Endothelial cell of hepatic sinusoid (primary cell): Measurements from ENCODE around the gene KSR1.
"Not testable (repeated sequence)": the region's sequence is repeated elsewhere in the genome, so short reads cannot be mapped to it uniquely, and the experiment has no call there.

ENCODE experiments used
- in situ Hi-C: cut with HindIII; loops from 2 replicates; pipeline ENCODE4 v1.10.0; 2017; ENCODE audit warnings: low sequenced_read_pairs

The KSR1 gene

DNA sequence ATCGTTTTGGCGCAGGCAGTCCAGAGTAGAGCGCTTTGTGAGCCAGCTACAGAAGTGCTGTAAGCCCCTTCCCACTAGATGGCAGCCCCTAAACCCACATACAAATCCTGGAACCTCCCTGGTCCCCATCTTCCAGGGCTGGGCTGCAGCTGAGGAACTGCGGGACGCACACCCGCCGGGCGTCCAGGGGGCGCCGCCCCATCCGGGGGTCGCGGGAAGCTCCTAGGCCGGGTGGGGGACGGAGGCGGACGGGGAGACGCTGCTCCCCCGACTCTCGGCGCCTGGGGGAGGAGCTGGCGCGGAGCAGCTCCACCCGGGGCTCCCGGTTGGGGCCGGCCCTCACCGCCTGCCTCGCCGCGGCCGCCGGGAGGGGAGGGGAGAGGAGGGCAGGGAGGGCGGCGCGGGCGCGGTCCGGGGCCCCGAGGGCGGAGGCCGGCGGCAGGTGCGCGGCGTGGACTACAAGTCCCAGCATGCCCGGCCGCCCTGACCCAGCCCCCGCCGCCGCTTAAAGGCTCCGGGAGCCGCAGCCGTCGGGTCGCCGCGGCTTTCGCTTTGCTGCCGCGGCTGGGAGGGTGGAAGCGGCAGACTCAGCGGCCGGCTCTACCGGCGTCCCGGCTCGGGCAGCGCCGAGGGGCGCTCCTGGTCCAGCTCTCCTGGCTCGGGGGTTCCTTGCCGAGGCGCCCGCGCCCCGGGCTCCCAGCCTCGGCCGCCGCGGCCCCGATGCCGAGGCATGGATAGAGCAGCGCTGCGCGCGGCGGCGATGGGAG, at the start of gene KSR1:
Gene KSR1, plus strand, starts transcription at position 535 of the 767 bp plus-strand sequence. Its CDS starts 196 bp downstream, at position 731.
- in situ Hi-C loops: no loop called here

- in situ Hi-C loops: no loop called here
Measured at GRCh38 chr17:27407916-27408864, 48.1 kb upstream of the KSR1 start.

DNA sequence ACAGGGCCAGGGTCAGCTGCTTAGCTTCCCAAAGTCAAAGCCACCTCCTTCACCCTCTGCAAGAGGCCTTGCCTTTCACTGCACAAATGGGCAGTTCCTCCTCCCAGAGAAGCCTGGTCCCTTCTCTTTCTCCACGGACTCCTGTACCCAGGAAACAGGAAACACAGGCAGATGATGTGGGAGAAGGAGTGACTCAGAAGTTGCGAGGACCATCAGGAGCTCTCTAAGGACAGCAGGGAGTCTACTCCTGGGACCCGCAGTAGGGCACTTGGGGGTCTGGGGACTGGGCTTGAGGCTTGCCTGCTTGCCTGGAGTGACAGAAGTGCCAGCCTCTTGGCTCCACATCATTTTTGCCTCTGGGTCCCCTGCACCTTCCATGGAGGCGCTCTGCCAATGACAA, 47.4 kb upstream of the KSR1 start:
- in situ Hi-C loops: no loop called here

- in situ Hi-C loops: not testable (repeated sequence)
Measured at GRCh38 chr17:27412158-27412557, 44.1 kb upstream of the KSR1 start.

- in situ Hi-C loops: no loop called here
Measured at GRCh38 chr17:27413315-27413714, 42.9 kb upstream of the KSR1 start.

- in situ Hi-C loops: no loop called here
Measured at GRCh38 chr17:27413792-27414191, 42.5 kb upstream of the KSR1 start.

- in situ Hi-C loops: no loop called here
Measured at GRCh38 chr17:27414271-27414670, 42.0 kb upstream of the KSR1 start.

DNA sequence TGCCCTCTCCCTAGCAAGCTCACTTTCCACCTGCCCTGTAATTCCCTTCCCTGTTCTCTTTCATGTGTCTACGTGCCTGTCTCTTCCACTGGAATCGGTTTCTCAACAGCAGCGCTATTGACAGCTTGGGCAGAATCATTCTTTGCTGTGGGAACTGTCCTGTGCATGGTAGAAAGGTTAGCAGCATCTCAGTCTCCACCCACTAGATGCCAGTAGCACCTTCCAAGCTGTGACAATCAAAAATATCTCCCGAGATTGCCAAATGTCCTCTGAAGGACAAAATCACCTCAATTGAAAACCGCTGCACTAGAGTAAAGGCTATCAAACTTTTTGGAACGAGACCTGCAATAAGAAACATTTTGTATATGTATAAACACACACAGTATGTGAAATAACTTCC, 41.6 kb upstream of the KSR1 start:
- in situ Hi-C loops: no loop called here

DNA sequence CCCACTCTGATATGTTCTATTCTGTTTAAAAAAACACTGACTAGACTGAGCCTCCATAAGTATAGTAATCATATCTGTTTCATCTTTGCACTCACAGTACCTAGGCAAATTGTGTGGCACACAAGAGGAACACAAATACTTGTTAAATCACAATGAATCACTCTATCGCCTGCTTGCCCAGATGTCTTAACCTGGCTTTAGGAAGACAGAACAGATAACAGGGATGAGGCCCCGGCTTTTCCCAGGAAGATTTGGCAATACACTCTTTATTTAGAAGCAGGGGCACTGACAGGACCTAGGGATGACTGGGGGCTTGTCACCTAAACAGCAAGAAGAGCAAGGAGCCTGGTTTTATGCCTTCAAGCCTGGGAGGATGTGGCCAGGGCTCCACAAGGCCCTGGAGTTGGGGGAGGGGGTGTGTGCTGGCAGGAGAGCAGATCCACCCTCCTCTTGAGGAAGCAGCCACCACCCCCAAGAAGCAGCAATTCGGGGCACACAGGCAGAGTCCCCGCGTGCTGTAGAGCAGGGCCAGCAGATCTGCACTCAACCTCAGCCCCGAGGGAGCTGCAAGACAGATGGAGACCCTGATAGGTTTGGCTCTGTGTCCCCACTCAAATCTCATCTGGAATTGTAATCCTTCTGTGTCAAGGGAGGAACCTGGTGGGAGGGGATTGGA, 41.0 kb upstream of the KSR1 start:
- in situ Hi-C loops: no loop called here

- in situ Hi-C loops: no loop called here
Measured at GRCh38 chr17:27417596-27418365, 38.5 kb upstream of the KSR1 start.

DNA sequence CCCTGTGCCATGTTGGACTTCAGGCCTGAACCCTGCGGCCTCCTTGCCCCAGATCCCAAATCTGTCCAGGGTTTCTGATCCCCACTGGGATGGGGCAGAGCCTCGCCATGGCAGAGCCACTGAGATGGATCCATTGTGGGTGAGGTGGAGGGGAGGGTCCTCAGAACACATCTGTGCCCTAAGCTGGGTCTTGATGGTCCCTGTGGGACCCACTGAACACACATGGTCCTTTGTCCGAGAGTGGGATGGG, 38.0 kb upstream of the KSR1 start:
- in situ Hi-C loops: no loop called here

DNA sequence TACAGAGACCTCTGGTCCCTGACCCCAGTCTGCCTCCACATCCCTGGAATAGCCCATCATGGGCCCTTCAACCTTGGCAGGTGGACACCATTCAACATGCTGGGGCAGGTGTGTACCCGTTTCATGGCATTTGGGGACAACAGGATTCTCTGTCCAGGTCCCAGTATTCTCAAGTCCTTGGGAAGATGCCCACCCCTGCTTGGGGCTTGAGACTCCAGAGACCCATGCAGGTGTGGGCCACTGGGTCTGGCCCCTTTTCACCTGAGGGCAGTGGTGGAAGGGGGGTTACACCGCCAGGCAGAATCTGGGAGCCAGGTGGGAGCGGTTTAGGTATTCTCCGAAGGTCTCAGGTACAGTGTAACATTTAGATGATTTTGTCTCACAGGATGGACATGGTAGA, 37.1 kb upstream of the KSR1 start:
- in situ Hi-C loops: no loop called here

DNA sequence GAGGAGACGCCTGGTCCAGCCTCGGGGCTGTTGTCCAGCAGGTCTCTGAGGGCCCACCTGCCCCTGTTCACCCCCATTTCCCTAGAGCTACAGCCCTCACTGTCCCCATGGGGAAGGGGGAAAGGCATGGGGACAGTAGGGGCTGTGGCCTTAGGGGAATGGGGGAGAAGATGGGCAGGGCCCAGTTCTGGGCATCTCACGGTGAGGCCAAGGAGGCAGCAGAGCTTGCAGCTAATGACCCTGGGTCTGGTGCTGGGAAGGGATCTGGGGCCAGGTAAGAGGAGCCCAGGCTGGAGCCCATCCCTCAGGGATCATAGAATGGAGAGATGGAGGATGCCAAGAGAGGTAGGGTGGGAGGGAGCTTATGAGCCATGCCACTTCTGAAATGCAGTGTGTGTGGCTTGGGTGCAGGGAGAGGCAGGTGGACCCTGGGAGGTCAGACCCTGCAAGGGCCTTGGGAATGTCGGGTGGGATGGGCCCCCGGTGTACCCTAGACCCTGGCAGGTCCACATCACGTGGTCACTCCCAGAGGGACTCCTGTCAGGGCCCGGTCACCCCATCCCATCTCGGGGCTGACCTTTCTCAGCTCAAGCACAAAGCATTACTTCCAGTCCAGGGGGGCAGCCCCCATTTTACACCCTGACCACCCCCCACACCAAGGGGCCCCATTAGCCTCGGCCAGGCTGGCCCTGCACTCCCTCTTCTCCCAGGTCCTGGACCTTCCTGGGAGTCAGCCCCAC, 35.9 kb upstream of the KSR1 start:
- in situ Hi-C loops: no loop called here

DNA sequence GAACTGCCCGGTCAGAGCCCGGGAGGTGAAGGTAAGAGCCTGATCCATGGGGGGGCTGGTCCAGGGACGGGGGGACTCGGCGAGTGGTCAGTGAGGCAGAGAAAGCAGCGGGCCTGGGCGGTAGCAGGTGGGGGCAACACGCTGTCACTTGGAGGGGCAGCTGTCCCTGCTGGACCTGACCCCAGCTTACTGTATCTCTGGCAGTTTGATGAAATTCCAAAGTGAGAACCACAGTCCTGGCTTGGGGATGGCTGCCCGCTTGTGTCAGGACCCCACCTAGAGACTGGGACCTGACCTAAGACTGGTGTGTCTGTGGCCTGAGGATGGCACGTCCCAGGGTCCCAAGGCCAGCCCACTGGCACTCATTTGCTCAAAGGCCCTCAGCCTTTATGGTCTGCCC, 35.1 kb upstream of the KSR1 start:
- in situ Hi-C loops: no loop called here

DNA sequence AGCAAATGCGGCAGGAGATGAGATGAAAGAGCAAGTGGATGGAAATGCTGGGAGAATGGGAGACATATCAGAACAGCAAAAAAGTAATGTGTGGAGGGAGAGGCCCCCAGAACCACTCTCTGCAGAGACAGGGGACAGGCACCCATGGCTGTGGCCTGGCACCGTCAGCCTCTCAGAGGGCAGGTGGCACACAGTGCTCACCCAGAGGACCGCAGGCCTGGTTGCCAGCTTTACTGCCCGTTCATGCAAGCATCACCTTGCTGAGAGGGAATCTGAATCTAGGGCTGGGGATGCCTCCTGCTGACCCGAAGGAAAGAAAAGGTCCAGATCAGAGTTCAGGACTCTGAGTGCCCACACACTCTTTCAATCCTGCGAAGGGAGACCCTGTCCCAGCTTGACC, 34.6 kb upstream of the KSR1 start:
- in situ Hi-C loops: not testable (repeated sequence)

DNA sequence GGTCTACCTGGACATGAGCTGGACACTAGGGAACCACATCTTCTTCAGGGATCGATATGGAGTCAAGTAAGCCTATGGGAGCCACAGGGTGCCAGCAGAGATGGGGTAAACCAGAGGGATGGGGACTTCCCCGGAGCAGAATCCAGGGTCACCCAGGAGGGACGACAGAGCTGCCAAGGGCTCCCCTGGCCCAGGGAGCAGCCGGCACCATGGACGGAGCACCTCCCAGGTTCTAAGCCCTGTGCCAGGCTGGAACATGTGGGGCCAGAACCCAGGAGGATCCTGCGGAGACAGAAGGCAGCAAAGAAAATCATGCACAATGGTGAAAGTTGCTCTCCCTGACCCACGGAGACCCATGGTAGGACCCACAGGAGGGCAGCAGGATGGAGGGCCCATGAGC, 33.6 kb upstream of the KSR1 start:
- in situ Hi-C loops: no loop called here

DNA sequence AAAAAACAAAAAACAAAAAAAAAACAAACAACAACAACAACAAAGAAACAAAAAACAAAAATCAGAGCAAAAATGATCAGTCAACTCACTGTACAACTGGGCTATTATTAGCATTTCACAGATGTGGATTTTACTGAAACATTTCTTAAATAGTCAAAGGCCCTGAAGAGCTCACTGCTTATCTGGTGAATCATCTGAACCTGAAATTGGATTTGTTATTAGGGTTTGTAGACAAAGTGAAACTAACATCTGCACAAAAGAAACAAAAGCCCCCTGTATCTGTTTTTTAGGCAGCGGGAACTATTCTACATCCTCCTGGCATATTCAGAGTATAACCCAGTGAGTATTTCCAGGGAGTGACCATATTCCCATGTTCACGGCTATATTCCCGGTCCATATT, 32.6 kb upstream of the KSR1 start:
- in situ Hi-C loops: no loop called here

DNA sequence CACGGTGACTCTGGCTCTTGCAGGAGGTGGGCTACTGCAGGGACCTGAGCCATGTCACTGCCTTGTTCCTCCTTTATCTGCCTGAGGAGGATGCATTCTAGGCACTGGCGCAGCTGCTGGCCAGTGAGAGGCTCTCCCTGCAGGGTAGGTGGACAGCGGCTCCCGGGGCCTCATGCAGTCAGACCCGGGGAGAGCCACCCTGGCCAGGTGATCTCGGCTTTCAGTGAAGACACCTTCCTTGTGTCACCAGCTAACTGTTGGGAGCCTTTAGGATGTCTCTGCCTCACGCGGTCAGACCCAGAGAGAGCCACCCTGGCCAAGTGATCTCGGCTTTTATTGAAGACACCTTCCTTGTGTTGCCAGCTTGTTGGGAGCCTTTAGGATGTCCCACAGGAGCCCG, 31.7 kb upstream of the KSR1 start:
- in situ Hi-C loops: no loop called here

DNA sequence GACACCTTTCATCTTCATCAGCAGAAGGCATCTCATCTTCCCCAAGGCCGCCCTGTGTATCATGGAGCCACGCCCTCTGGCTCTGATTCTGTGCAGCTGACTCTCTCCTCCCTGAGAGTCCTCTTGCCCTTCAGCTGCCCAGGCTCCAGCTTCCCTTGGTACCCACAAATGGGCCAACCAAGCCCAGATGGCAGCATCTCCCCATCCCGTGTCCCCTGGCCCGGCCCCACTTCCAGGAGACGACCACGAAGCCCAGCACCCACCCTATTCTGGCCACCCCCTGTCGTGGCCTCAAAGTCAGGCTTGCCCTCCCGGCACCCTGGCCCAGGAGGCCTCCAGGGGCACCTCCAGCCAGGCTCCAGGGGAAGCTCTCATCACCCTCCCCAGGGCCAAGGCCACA, 31.3 kb upstream of the KSR1 start:
- in situ Hi-C loops: no loop called here

DNA sequence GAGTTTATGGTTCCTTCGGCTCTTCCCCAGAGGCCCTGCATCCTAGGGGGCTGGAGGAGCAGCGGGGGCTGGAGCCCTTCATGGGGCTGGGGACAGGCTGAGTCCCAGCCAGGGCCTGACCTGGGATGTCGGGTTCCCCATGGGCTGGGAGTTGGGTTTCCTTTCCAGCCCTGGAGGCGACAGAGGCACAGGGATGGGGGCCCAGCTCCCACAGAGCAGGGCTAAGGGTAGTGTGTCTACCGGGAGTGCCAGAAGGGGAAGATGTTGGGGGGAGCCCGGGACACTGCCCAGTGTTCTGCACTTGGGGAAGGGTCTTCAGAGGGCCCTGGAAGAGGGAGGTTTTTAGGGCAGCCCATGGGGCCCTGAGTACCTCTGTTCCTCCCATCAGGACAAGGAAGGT, 30.7 kb upstream of the KSR1 start:
- in situ Hi-C loops: not testable (repeated sequence)
